Panc1 (cell line): ENCODE data around the gene HMGCLL1. TPM values are rescaled to one million over a fixed set of nuclear protein-coding genes. Genes with fewer than 3 reads are reported as not detected.

Source experiments
- ATAC-seq: fragments of 200-7000 bp; cut with Tn5 transposase; 2 replicates; pipeline ENCODE4 v1.9.1; 2020; ENCODE audit warnings: mild to moderate bottlenecking, moderate library complexity
- BruUV-seq: library from RNA; stranded (reverse); fragments of 400-500 nt; replicated peaks from 2 replicates; lab custom pipeline; 2021; lab: Mats Ljungman, UMichigan
- CTCF ChIA-PET: fragments of 300-600 bp; sonication (Branson Sonifier 250); formaldehyde crosslinking; loops from one replicate; lab custom pipeline; 2022; ENCODE audit warnings: antibody characterized with exemption; lab: Charles Lee
- POLR2A ChIA-PET: fragments of 300-600 bp; sonication (Branson Sonifier 250); formaldehyde crosslinking; loops from one replicate; lab custom pipeline; 2022; ENCODE audit warnings: antibody characterized with exemption; lab: Charles Lee
- DNase-seq: peaks from one replicate; pipeline ENCODE4 v3.0.0-alpha.2; 2010; ENCODE audit warnings: low read depth, low spot score
- H3K27ac ChIP-seq: 2 replicates; pipeline ENCODE4 v1.5.1; 2011; ENCODE audit warnings: mild to moderate bottlenecking, low read length, inconsistent platforms
- H3K27me3 ChIP-seq: fragments of 200-500 bp; sonication (Bioruptor generic); 2 replicates; pipeline ENCODE4 v1.6.0; 2014; ENCODE audit warnings: low read length, inconsistent platforms; ENCODE audit not compliant: control insufficient read depth, insufficient read depth
- H3K36me3 ChIP-seq: fragments of 200-500 bp; sonication (Bioruptor generic); 2 replicates; pipeline ENCODE4 v1.5.1; 2014; ENCODE audit warnings: inconsistent platforms, mild to moderate bottlenecking, low read length, moderate library complexity; ENCODE audit not compliant: control insufficient read depth, insufficient read depth
- H3K4me1 ChIP-seq: 2 replicates; pipeline ENCODE4 v1.5.1; 2011; ENCODE audit warnings: inconsistent platforms, mild to moderate bottlenecking, low read length, moderate library complexity; ENCODE audit not compliant: control insufficient read depth, insufficient read depth
- H3K4me3 ChIP-seq, 2 experiments: 2 replicates each; pipeline ENCODE4 v1.5.1; 2011 to 2012; ENCODE audit warnings: low read depth in 2 of 2, low read length in 2 of 2, mild to moderate bottlenecking in 2 of 2, inconsistent platforms in 1 of 2, moderate library complexity in 1 of 2
- H3K9me3 ChIP-seq: fragments of 200-500 bp; sonication (Bioruptor generic); 2 replicates; pipeline ENCODE4 v1.5.1; 2014; ENCODE audit warnings: low read depth, mild to moderate bottlenecking, inconsistent platforms, low read length, moderate library complexity; ENCODE audit not compliant: control insufficient read depth, insufficient read depth
- POLR2AphosphoS5 ChIP-seq: IDR thresholded peaks from 2 replicates; pipeline ENCODE4 v1.6.1; 2012; ENCODE audit warnings: mild to moderate bottlenecking, low read depth, low read length, moderate library complexity
- SIN3A ChIP-seq: IDR thresholded peaks from 2 replicates; pipeline ENCODE4 v1.6.1; 2012; ENCODE audit warnings: low read depth, mild to moderate bottlenecking, low read length, moderate library complexity, borderline replicate concordance; ENCODE audit not compliant: insufficient read depth
- TCF7L2 ChIP-seq: IDR thresholded peaks from 2 replicates; pipeline ENCODE4 v1.6.1; 2011; ENCODE audit warnings: mild to moderate bottlenecking, low read depth, low read length, inconsistent platforms
- in situ Hi-C: cut with HindIII; loops from 2 replicates; pipeline ENCODE4 v1.10.0; 2016; ENCODE audit warnings: low sequenced_read_pairs, low pct_unique_long_range_greater_than_20kb
- intact Hi-C: fragments of 100-400 bp; cut with micrococcal nuclease; formaldehyde crosslinking; loops from one replicate; pipeline ENCODE4 v1.10.0; 2022; ENCODE audit not compliant: unreplicated experiment
- total RNA-seq: library from RNA; stranded (reverse); gene quantifications from one replicate; pipeline ENCODE4 v1.2.1, GENCODE V29; 2021; ENCODE audit not compliant: unreplicated experiment
- TF ChIP-seq, protein P1 (sequence below): fragments of 450-650 bp; IDR thresholded peaks from 2 replicates; pipeline ENCODE4 v1.5.1; 2017; ENCODE audit warnings: mild to moderate bottlenecking
- TF ChIP-seq, protein P2 (sequence below), 2 experiments: IDR thresholded peaks; 2 replicates each; pipeline ENCODE4 v1.6.1; 2011 to 2012; ENCODE audit warnings: low read depth in 2 of 2, control low read depth in 1 of 2, low read length in 1 of 2, mild to moderate bottlenecking in 1 of 2, moderate library complexity in 1 of 2; ENCODE audit not compliant: insufficient read depth in 1 of 2

The HMGCLL1 gene
- total RNA-seq, 1 experiment from 2014 or later = not detected

DNA sequence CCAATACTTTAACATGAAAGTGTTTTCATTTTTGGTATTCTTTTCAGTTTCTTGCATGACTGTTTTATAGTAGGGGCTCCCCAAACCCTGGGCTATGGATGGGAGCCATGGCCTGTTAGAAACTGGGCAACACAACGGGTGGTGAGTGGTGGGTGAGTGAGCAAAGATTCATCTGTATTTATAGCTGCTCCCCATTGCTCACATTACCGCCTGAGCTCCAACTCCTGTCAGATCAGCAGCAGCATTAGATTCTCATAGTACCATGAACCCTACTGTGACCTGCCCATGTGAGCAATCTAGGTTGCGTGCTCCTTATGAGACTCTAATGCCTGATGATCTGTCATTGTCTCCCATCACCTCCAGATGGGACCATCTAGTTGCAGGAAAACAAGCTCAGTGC is 42.3 kb upstream of the HMGCLL1 start:
- ATAC-seq (no peak), DNase-seq (no peak)
- Histone ChIP-seq H3K4me1 (no peaks in the 10 kb centered on the region), H3K27ac (no peak overlapping the region), H3K27me3 (no peaks in the 10 kb centered on the region), H3K36me3 (no peaks in the 10 kb centered on the region), H3K4me3 (no peak overlapping the region), H3K9me3 (no peaks in the 10 kb centered on the region)
- TF ChIP-seq SIN3A = no peak
- no peak for TF ChIP-seq POLR2AphosphoS5
- TF ChIP-seq TCF7L2 = no peak
- TF ChIP-seq, protein P1, sequence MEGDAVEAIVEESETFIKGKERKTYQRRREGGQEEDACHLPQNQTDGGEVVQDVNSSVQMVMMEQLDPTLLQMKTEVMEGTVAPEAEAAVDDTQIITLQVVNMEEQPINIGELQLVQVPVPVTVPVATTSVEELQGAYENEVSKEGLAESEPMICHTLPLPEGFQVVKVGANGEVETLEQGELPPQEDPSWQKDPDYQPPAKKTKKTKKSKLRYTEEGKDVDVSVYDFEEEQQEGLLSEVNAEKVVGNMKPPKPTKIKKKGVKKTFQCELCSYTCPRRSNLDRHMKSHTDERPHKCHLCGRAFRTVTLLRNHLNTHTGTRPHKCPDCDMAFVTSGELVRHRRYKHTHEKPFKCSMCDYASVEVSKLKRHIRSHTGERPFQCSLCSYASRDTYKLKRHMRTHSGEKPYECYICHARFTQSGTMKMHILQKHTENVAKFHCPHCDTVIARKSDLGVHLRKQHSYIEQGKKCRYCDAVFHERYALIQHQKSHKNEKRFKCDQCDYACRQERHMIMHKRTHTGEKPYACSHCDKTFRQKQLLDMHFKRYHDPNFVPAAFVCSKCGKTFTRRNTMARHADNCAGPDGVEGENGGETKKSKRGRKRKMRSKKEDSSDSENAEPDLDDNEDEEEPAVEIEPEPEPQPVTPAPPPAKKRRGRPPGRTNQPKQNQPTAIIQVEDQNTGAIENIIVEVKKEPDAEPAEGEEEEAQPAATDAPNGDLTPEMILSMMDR = no peak
- TF ChIP-seq, protein P2, sequence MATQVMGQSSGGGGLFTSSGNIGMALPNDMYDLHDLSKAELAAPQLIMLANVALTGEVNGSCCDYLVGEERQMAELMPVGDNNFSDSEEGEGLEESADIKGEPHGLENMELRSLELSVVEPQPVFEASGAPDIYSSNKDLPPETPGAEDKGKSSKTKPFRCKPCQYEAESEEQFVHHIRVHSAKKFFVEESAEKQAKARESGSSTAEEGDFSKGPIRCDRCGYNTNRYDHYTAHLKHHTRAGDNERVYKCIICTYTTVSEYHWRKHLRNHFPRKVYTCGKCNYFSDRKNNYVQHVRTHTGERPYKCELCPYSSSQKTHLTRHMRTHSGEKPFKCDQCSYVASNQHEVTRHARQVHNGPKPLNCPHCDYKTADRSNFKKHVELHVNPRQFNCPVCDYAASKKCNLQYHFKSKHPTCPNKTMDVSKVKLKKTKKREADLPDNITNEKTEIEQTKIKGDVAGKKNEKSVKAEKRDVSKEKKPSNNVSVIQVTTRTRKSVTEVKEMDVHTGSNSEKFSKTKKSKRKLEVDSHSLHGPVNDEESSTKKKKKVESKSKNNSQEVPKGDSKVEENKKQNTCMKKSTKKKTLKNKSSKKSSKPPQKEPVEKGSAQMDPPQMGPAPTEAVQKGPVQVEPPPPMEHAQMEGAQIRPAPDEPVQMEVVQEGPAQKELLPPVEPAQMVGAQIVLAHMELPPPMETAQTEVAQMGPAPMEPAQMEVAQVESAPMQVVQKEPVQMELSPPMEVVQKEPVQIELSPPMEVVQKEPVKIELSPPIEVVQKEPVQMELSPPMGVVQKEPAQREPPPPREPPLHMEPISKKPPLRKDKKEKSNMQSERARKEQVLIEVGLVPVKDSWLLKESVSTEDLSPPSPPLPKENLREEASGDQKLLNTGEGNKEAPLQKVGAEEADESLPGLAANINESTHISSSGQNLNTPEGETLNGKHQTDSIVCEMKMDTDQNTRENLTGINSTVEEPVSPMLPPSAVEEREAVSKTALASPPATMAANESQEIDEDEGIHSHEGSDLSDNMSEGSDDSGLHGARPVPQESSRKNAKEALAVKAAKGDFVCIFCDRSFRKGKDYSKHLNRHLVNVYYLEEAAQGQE (IDR thresholded peaks at IDR 0.05; ENCODE audit: insufficient read depth in 1 of 2, low read depth in 2 of 2, low read length in 1 of 2) = no peak
- BruUV-seq = no TSS peak
- CTCF ChIA-PET = no interaction called here
- in situ Hi-C loops = no loop called here
- intact Hi-C loops = no loop called here
- POLR2A ChIA-PET = no interaction called here

DNA sequence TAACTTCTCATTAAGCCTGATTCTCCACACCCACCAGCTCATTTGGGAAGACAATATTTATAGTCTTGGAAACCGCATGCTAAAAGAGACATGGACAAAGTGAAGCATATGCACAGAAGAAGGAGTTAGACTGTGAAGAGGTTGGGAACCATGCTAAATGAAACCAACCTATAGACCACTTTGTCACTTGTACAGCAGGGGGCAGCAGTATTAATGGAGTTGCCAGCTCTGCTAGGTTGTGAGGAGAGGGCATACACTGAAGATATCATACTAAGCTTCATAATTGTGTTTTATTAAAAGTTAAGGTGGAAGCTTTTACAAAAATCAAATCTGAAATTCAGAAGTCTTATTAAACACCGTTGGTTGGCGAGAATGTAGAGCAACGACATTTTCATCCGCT is 38.3 kb upstream of the HMGCLL1 start:
- TF ChIP-seq SIN3A = no peak
- TF ChIP-seq, protein P1 = peak; percentile 71

More for the DNA sequence above, 38.3 kb upstream of the HMGCLL1 start:
- H3K4me1 ChIP-seq = no peaks in the 10 kb centered on the region
- no TSS peak for BruUV-seq
- DNase-seq (peak; percentile 13), ATAC-seq (peak; percentile 83)
- in situ Hi-C loops = no loop called here
- intact Hi-C loops = no loop called here
- no peaks in the 10 kb centered on the region for H3K27me3 ChIP-seq
- peak overlapping the region; percentile 8; the same call in 1 of the 2 replicates for H3K27ac ChIP-seq
- H3K9me3 ChIP-seq = no peaks in the 10 kb centered on the region
- POLR2A ChIA-PET = no interaction called here
- CTCF ChIA-PET = no interaction called here
- H3K4me3 ChIP-seq = no peak overlapping the region
- H3K36me3 ChIP-seq = no peaks in the 10 kb centered on the region
